Measurements from ENCODE around the gene CHD3.

CHD3 gene

DNA sequence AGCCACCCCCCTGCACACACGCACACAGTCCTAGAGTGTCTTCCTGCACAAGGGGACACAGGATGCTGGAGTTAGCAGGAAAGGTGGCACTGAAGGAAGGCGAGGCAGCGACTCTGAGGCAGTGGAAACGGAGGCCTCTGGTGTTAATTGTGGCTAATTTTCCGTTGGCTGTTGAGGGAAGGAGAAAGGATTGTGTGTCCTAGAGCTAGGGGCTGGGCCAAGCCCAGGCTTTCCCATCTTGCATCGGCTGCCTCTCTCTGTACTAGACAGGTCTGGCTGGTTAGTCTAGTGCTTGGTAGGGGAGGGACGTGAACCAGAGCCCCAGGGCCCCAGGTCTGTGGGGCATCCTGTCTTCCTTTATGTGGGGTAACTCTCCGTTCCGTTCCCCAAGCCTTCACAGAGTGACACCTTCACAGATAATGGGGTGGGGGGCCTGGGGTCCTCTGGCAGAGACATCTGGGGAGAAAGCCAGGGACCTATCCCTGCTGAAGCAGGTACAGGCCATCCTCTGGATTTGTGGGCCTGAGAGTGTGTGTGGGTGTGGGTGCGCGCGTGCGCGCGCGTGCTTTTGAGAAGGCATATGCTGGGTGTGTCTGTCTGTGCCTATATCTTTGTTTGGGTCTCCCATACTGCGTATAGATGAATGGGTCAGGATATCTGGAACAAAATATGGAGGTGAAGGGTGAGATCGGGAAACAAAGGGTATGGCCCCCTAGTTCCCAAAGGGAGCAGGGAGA, at the start of gene CHD3:
TSS of gene CHD3 (plus strand) at position 606 of the 737 bp plus-strand sequence. CDS start 212 bp downstream, outside the sequence.
- TF ChIP-seq, protein P1, sequence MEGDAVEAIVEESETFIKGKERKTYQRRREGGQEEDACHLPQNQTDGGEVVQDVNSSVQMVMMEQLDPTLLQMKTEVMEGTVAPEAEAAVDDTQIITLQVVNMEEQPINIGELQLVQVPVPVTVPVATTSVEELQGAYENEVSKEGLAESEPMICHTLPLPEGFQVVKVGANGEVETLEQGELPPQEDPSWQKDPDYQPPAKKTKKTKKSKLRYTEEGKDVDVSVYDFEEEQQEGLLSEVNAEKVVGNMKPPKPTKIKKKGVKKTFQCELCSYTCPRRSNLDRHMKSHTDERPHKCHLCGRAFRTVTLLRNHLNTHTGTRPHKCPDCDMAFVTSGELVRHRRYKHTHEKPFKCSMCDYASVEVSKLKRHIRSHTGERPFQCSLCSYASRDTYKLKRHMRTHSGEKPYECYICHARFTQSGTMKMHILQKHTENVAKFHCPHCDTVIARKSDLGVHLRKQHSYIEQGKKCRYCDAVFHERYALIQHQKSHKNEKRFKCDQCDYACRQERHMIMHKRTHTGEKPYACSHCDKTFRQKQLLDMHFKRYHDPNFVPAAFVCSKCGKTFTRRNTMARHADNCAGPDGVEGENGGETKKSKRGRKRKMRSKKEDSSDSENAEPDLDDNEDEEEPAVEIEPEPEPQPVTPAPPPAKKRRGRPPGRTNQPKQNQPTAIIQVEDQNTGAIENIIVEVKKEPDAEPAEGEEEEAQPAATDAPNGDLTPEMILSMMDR (IDR thresholded peaks at IDR 0.05; ENCODE audit: extremely low read depth, insufficient read depth, missing control alignments) = no peak
- DNase-seq (ENCODE audit: low spot score) = no peak
- in situ Hi-C loops (cut with MboI; ENCODE audit: low pct_unique_long_range_greater_than_20kb, low sequenced_read_pairs, unreplicated experiment) = no loop called here

DNA sequence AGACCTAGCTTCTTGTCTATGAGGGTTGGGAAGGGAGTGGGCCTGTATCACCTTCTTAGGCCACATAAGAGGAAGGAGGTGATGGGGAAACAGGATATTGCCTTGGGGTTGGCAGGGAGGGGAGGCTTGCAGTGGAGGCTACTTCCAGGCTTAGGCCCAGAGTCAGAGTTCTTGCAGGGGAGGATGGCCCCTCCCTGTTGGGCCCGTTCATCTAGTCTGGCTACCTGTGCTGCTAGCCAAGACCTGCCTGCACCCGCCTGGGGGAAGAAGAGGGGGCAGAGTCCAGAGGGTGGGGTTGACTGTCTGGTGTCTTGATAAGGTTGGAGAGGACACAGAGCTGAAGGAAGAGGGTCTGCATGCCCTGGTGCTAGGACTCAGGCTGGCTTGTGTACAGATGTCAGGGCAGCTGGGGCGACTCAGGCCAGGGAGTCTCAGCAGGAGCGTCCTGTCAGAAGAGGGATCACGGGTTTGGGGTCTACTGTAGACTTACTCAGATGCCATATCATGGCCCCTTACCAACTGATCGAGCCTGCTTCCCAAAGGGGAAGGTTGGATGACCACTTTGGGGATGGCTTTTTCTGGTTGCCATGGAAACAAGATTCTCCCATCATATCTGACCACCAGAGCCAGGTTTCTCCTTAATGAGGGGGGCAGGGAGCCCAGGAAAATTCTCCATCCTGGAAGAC, 49.3 kb upstream of the CHD3 start:
- DNase-seq (ENCODE audit: low spot score) = no peak
- in situ Hi-C loops (cut with MboI; ENCODE audit: low pct_unique_long_range_greater_than_20kb, low sequenced_read_pairs, unreplicated experiment) = no loop called here
- TF ChIP-seq, protein P1 (IDR thresholded peaks at IDR 0.05; ENCODE audit: extremely low read depth, insufficient read depth, missing control alignments) = no peak

DNA sequence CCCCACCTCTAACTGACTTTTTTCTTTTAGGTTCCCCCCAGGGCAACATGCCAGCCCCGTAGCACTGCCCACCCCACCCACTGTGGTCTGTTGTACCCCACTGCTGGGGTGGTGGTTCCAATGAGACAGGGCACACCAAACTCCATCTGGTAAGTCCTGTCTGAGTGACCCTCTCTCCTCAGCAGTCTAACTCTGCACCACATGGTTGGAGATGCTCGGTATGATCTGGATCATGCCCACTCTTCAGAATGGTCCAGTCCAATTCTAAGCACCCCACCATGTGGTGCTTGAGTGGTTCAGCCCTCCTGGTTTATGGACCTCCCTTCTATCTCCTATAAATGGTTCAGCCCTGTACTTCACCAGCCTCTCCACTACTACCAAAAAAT, 48.7 kb upstream of the CHD3 start:
- no peak for DNase-seq (ENCODE audit: low spot score)
- in situ Hi-C loops (cut with MboI; ENCODE audit: low pct_unique_long_range_greater_than_20kb, low sequenced_read_pairs, unreplicated experiment) = no loop called here
- TF ChIP-seq, protein P1 (IDR thresholded peaks at IDR 0.05; ENCODE audit: extremely low read depth, insufficient read depth, missing control alignments) = no peak

DNA sequence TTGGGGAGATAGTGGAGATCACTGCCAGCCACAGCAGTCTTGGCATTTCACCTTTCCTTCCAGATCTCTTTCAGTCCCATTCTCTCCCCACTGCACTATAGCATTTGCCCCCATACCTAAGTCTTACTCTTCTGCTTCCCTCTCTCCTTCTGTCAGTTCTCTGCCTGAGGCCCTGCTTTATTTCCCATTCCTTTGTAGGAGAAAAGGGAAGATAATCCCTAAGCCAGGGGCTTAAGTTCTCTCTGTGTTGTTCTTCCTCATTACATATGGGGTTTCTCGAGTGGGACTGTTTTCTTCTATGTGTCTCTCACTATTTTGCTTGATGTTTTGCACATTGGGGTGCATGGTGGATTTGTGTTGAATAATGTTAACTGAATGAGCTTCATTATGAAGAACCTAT, 48.1 kb upstream of the CHD3 start:
- TF ChIP-seq, protein P1 (IDR thresholded peaks at IDR 0.05; ENCODE audit: extremely low read depth, insufficient read depth, missing control alignments) = no peak
- in situ Hi-C loops (cut with MboI; ENCODE audit: low pct_unique_long_range_greater_than_20kb, low sequenced_read_pairs, unreplicated experiment) = no loop called here
- DNase-seq (ENCODE audit: low spot score) = no peak

DNA sequence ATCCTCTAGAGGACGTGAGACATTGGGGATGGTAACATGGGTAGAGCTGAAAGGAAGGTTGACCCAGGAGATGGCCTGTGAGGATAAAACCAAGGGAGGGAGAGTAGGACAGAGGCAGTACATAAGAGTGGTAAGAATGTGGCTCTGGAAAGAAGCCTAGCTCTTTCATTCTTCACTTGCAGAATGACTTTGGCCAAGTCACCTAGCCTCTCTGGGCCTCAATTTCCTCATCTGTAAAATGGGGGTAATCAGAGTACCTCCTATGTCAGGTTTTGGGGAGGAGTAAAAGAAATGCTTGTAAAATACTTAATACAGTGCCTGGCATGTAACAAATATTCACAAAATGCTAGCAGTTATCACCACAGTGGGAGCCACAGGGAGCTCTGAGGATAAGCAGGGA, 47.7 kb upstream of the CHD3 start:
- TF ChIP-seq, protein P1 (IDR thresholded peaks at IDR 0.05; ENCODE audit: extremely low read depth, insufficient read depth, missing control alignments) = no peak
- no peak for DNase-seq (ENCODE audit: low spot score)
- in situ Hi-C loops (cut with MboI; ENCODE audit: low pct_unique_long_range_greater_than_20kb, low sequenced_read_pairs, unreplicated experiment) = no loop called here

DNA sequence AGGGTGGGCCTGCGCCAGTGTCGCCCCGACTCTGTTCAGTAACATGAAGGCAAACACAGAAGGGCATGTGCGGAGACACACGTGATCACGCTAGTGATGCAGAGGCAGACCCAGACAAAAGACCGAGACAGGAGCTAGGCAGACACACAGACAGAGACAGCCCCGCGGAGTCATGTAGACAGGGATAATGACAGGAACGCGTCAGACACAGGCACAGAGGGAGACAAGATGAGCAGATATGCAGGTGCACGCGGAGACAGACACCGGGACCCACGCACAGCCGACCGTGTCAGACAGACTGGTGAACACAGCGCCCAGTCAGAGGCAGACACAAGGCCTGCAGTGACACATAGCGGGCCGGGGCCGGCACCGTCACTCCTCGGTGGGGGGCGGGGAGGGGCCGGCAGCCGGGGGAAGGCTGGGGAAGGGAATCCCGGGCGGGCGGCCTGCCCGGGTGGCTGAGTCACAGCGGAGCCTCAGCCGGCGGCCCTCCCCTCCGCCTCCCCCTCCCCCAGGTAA, 47.1 kb upstream of the CHD3 start:
- TF ChIP-seq, protein P1 (IDR thresholded peaks at IDR 0.05; ENCODE audit: extremely low read depth, insufficient read depth, missing control alignments) = peak; percentile 37
- peak; percentile 72 for DNase-seq (ENCODE audit: low spot score)
- in situ Hi-C loops (cut with MboI; ENCODE audit: low pct_unique_long_range_greater_than_20kb, low sequenced_read_pairs, unreplicated experiment) = no loop called here
